Stimulated activated effector memory CD8-positive, alpha-beta T cell treated with anti-CD3 and anti-CD28 coated beads, Interleukin-12 subunit alpha, Interleukin-12 subunit beta, amount 100 ng/mL, for 72 hours (primary cell): ENCODE measurements around the gene FAM120B.

Experiments used
- ATAC-seq: fragments of 150-1000 bp; cut with Tn5 transposase; 2 replicates; pipeline ENCODE4 v1.10.0; 2021
- DNase-seq, 2 donors: peaks; one replicate each; pipeline ENCODE4 v3.0.0; 2021 to 2022; ENCODE audit warnings: low spot score in 2 of 2
- H3K27ac Mint-ChIP-seq: one replicate; pipeline ENCODE4 v1.8.0; 2022; ENCODE audit warnings: mild to moderate bottlenecking, mixed read lengths
- H3K36me3 Mint-ChIP-seq: one replicate; pipeline ENCODE4 v1.8.0; 2022; ENCODE audit warnings: mild to moderate bottlenecking, mixed read lengths
- H3K4me1 Mint-ChIP-seq: one replicate; pipeline ENCODE4 v1.8.0; 2022; ENCODE audit warnings: mixed read lengths
- H3K4me3 Mint-ChIP-seq: one replicate; pipeline ENCODE4 v1.8.0; 2022; ENCODE audit warnings: mild to moderate bottlenecking, mixed read lengths
- H3K9me3 Mint-ChIP-seq: one replicate; pipeline ENCODE4 v1.8.0; 2022; ENCODE audit warnings: mixed read lengths

FAM120B gene

GRCh38 chr6:170289951-170290295, 16.6 kb upstream of the FAM120B start:
- DNase-seq (no peak), ATAC-seq (no peak)
- H3K9me3 Mint-ChIP-seq, result no peaks in the 10 kb centered on the region
- peak overlapping the region; percentile 45 for H3K27ac Mint-ChIP-seq
- peaks cover 47% of the 10 kb centered on the region for H3K4me1 Mint-ChIP-seq
- peak overlapping the region; percentile 87 for H3K4me3 Mint-ChIP-seq
- H3K36me3 Mint-ChIP-seq, result peaks cover 5% of the 10 kb centered on the region

GRCh38 chr6:170290296-170291128, 16.0 kb upstream of the FAM120B start, which contains the start of gene DLL1:
DLL1 (minus strand) TSS chr6:170291078; CDS start chr6:170290139, 939 bp downstream.
- ATAC-seq (peak; percentile 43), DNase-seq (peak in 1 of 2 donors; percentile 68)
- Mint-ChIP-seq H3K36me3 (peaks cover 5% of the 10 kb centered on the region), H3K27ac (peak within 1 kb of the TSS; percentile 45), H3K4me3 (peak within 1 kb of the TSS; percentile 87), H3K4me1 (peaks cover 47% of the 10 kb centered on the region), H3K9me3 (no peaks in the 10 kb centered on the region)

GRCh38 chr6:170291271-170292110, 15.1 kb upstream of the FAM120B start:
- no peaks in the 10 kb centered on the region for H3K9me3 Mint-ChIP-seq
- H3K4me1 Mint-ChIP-seq, result peaks cover 47% of the 10 kb centered on the region
- DNase-seq, result peak in 1 of 2 donors; percentile 64
- H3K36me3 Mint-ChIP-seq, result peaks cover 5% of the 10 kb centered on the region
- H3K27ac Mint-ChIP-seq, result no peak overlapping the region
- ATAC-seq, result peak; percentile 66
- H3K4me3 Mint-ChIP-seq, result peak overlapping the region; percentile 87

DNA sequence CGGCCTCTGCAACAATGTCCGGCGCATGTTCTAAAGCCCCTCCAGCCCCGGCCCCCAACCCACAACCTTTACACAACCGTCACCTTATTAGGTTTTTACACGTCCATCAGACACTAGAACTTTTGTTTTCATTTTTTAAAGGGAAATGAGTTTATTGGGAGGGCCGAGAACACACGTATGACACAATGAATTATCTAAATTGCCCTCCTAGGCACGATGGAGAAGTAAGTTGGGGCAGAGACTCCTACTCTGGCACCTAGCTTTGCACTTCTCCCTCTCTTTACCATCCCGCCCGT, 14.5 kb upstream of the FAM120B start:
- DNase-seq (no peak), ATAC-seq (no peak)
- no peak overlapping the region for H3K27ac Mint-ChIP-seq
- H3K36me3 Mint-ChIP-seq, result peaks cover 5% of the 10 kb centered on the region
- peaks cover 47% of the 10 kb centered on the region for H3K4me1 Mint-ChIP-seq
- H3K4me3 Mint-ChIP-seq, result peak overlapping the region; percentile 87
- H3K9me3 Mint-ChIP-seq, result no peaks in the 10 kb centered on the region

GRCh38 chr6:170292407-170293158, 14.0 kb upstream of the FAM120B start:
- Mint-ChIP-seq H3K4me1 (peaks cover 47% of the 10 kb centered on the region), H3K9me3 (no peaks in the 10 kb centered on the region), H3K27ac (no peak overlapping the region), H3K36me3 (peaks cover 5% of the 10 kb centered on the region), H3K4me3 (peak overlapping the region; percentile 87)
- no peak for ATAC-seq
- no peak for DNase-seq

- peaks cover 44% of the 10 kb centered on the region for H3K4me1 Mint-ChIP-seq
- peak overlapping the region; percentile 87 for H3K4me3 Mint-ChIP-seq
- no peak for ATAC-seq
- no peak for DNase-seq
- H3K9me3 Mint-ChIP-seq, result no peaks in the 10 kb centered on the region
- H3K27ac Mint-ChIP-seq, result no peak overlapping the region
- H3K36me3 Mint-ChIP-seq, result peaks cover 5% of the 10 kb centered on the region
Observed at GRCh38 chr6:170293341-170294231, 13.0 kb upstream of the FAM120B start.

DNA sequence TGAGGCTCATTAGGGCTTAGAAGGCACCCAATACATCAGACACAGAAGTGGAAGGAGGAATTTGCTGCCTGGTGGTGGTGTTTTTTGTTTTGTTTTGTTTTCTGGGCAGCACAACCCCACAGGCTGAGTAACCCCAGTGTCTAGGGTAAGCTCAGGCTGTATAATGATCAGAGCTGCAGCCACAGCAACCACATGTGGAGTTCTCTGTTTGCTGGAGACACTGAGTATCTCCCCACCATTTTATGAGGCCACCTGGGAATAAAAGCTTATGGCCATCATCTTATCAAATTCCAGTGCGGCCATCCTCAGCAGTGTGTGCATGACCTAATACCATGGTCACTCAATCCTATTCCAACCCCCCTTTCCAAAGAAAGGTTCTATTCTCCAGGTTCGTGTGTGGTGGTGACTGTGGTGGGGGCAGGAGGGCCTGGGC, 12.2 kb upstream of the FAM120B start:
- Mint-ChIP-seq H3K36me3 (peaks cover 5% of the 10 kb centered on the region), H3K4me1 (peaks cover 40% of the 10 kb centered on the region)

GRCh38 chr6:170294813-170295509, 11.6 kb upstream of the FAM120B start:
- Mint-ChIP-seq H3K36me3 (peaks cover 5% of the 10 kb centered on the region), H3K27ac (no peak overlapping the region), H3K4me3 (peak overlapping the region; percentile 66), H3K4me1 (peaks cover 39% of the 10 kb centered on the region), H3K9me3 (no peaks in the 10 kb centered on the region)
- DNase-seq (no peak), ATAC-seq (no peak)

More for the DNA sequence above, 12.2 kb upstream of the FAM120B start:
- H3K27ac Mint-ChIP-seq, result no peak overlapping the region
- H3K9me3 Mint-ChIP-seq, result no peaks in the 10 kb centered on the region
- no peak for DNase-seq
- peak overlapping the region; percentile 87 for H3K4me3 Mint-ChIP-seq
- ATAC-seq, result peak; percentile 35

GRCh38 chr6:170295510-170296422, 10.8 kb upstream of the FAM120B start:
- DNase-seq (peak in 1 of 2 donors; percentile 67), ATAC-seq (peak; percentile 61)
- no peak overlapping the region for H3K27ac Mint-ChIP-seq
- peaks cover 5% of the 10 kb centered on the region for H3K36me3 Mint-ChIP-seq
- peak overlapping the region; percentile 66 for H3K4me3 Mint-ChIP-seq
- peaks cover 34% of the 10 kb centered on the region for H3K4me1 Mint-ChIP-seq
- H3K9me3 Mint-ChIP-seq, result no peaks in the 10 kb centered on the region

- H3K27ac Mint-ChIP-seq, result no peak overlapping the region
- H3K9me3 Mint-ChIP-seq, result no peaks in the 10 kb centered on the region
- ATAC-seq (no peak), DNase-seq (no peak)
- H3K4me3 Mint-ChIP-seq, result peak overlapping the region; percentile 66
- peaks cover 34% of the 10 kb centered on the region for H3K4me1 Mint-ChIP-seq
- H3K36me3 Mint-ChIP-seq, result peaks cover 5% of the 10 kb centered on the region
Observed at GRCh38 chr6:170296423-170296745, 10.2 kb upstream of the FAM120B start.

- peaks cover 28% of the 10 kb centered on the region for H3K4me1 Mint-ChIP-seq
- no peak overlapping the region for H3K4me3 Mint-ChIP-seq
- no peak overlapping the region for H3K27ac Mint-ChIP-seq
- no peak for ATAC-seq
- no peaks in the 10 kb centered on the region for H3K9me3 Mint-ChIP-seq
- DNase-seq, result no peak
- peaks cover 1% of the 10 kb centered on the region for H3K36me3 Mint-ChIP-seq
Observed at GRCh38 chr6:170296746-170297575, 9.6 kb upstream of the FAM120B start.

DNA sequence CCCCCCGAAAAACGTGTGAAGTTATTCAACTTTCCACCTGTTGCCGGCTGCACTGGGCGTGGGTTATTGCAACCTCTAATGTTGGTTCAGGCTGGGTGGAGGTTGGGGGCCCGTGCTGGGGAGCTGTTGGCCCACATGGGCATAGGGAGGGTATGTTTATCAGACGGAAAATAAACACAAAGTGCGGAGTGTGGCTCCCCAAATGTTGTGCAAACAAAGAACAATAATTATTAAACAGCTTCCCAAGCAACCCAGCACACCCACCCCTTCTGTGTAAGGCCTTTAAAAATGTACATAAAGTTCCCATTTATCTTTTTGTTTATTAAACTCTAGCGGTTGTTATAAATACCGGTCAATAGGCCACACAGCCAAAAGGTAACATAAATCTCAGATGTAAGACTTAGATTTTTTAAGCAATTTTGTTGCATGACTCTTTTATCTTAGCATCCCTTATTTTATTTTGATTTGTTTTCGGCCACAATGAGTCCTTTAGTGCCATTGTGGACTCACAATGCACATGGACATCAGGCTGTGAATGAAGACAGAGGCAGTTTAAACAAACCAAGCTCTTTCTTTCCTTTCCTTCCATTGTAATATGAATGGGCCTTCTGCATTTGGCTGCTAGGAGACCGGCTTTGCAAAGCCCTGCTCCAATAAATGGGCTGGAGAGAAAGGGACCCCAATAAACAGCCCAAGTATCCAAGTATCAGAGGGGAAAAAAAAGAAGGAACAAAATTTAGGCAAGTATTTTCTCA, 8.8 kb upstream of the FAM120B start:
- Mint-ChIP-seq H3K4me1 (peaks cover 21% of the 10 kb centered on the region), H3K4me3 (no peak overlapping the region), H3K27ac (no peak overlapping the region), H3K9me3 (no peaks in the 10 kb centered on the region), H3K36me3 (no peaks in the 10 kb centered on the region)
- DNase-seq (no peak), ATAC-seq (no peak)
